H1 (cell line): Measurements from ENCODE around the gene SPACA5. TPM values are rescaled to one million over a fixed set of nuclear protein-coding genes. Genes with fewer than 3 reads are reported as not detected.
"Not testable (repeated sequence)": the region's sequence is repeated elsewhere in the genome, so short reads cannot be mapped to it uniquely, and the experiment has no call there.

Experiments
- CTCF ChIA-PET: fragments of 300-600 bp; sonication (Branson Sonifier 250); formaldehyde crosslinking; loops from one replicate; lab custom pipeline; 2021; ENCODE audit not compliant: partially characterized antibody; lab: Charles Lee
- POLR2A ChIA-PET: fragments of 300-600 bp; sonication (Branson Sonifier 250); formaldehyde crosslinking; loops from one replicate; lab custom pipeline; 2021; ENCODE audit warnings: inconsistent platforms; ENCODE audit not compliant: partially characterized antibody; lab: Charles Lee
- DNase-seq, 2 experiments: peaks; one replicate each; pipeline versions ENCODE4 v3.0.0 to v3.0.0-alpha.2; 2010 to 2022; ENCODE audit warnings: low spot score in 2 of 2, low read depth in 1 of 2, mixed read lengths in 1 of 2
- FAIRE-seq: peaks from 2 replicates; lab custom pipeline; 2011; peaks lifted over from hg19 to GRCh38; lab: Jason Lieb, UNC
- H2AFZ ChIP-seq: 2 replicates; pipeline ENCODE4 v1.8.1; 2012; ENCODE audit warnings: low read length, inconsistent platforms
- H2AK5ac ChIP-seq: 2 replicates; pipeline ENCODE4 v1.6.1; 2013; ENCODE audit warnings: low read depth, low read length
- H2BK120ac ChIP-seq: replicated peaks from 2 replicates; pipeline ENCODE3; 2013; ENCODE audit warnings: low read depth, low read length, inconsistent platforms
- H2BK12ac ChIP-seq: 2 replicates; pipeline ENCODE4 v1.6.1; 2013; ENCODE audit warnings: low read depth, low read length
- H2BK15ac ChIP-seq: 2 replicates; pipeline ENCODE4 v1.6.1; 2013; ENCODE audit warnings: low read length
- H2BK20ac ChIP-seq: 2 replicates; pipeline ENCODE4 v1.6.1; 2013; ENCODE audit warnings: low read length
- H2BK5ac ChIP-seq: 2 replicates; pipeline ENCODE4 v1.6.1; 2013; ENCODE audit warnings: low read depth, low read length
- H3K14ac ChIP-seq: 2 replicates; pipeline ENCODE4 v1.6.1; 2013; ENCODE audit warnings: inconsistent platforms; ENCODE audit not compliant: insufficient read length
- H3K18ac ChIP-seq: 2 replicates; pipeline ENCODE4 v1.6.1; 2013; ENCODE audit warnings: low read length; ENCODE audit errors: extremely low read depth
- H3K23ac ChIP-seq: 2 replicates; pipeline ENCODE4 v1.6.1; 2013; ENCODE audit warnings: inconsistent platforms; ENCODE audit not compliant: insufficient read length
- H3K23me2 ChIP-seq: 2 replicates; pipeline ENCODE4 v1.6.1; 2013; ENCODE audit warnings: low read depth, low read length
- H3K27ac ChIP-seq: 2 replicates; pipeline ENCODE4 v1.6.1; 2011; ENCODE audit warnings: low read depth, low read length, inconsistent platforms
- H3K27me3 ChIP-seq, 4 experiments: replicated peaks in 1 of 4; 1 replicate in 1 of 4; 2 replicates in 3 of 4; pipeline versions ENCODE4 v1.6.1 to v1.8.1; 2011 to 2013; ENCODE audit warnings: low read length in 3 of 4, mild to moderate bottlenecking in 3 of 4, inconsistent platforms in 2 of 4, mixed read lengths in 2 of 4, moderate library complexity in 1 of 4; ENCODE audit not compliant: control insufficient read depth in 3 of 4, insufficient read depth in 3 of 4; ENCODE audit errors: extremely low read depth in 1 of 4
- H3K36me3 ChIP-seq, 4 experiments: 2 replicates each; pipeline versions ENCODE4 v1.6.1 to v1.8.1; 2011 to 2013; ENCODE audit warnings: mild to moderate bottlenecking in 4 of 4, low read length in 3 of 4, moderate library complexity in 2 of 4, control low read depth in 1 of 4, inconsistent platforms in 1 of 4; ENCODE audit not compliant: insufficient read depth in 4 of 4, control insufficient read depth in 2 of 4
- H3K4ac ChIP-seq: replicated peaks from 2 replicates; pipeline ENCODE3; 2013; ENCODE audit warnings: low read length, low read depth, mixed read lengths, inconsistent platforms; ENCODE audit not compliant: insufficient read length
- H3K4me1 ChIP-seq, 4 experiments: replicated peaks in 1 of 4; 1 replicate in 1 of 4; 2 replicates in 3 of 4; pipeline versions ENCODE4 v1.6.1 to v1.8.1; 2011 to 2013; ENCODE audit warnings: low read length in 3 of 4, inconsistent platforms in 2 of 4, mixed read lengths in 1 of 4; ENCODE audit not compliant: insufficient read depth in 4 of 4, control insufficient read depth in 3 of 4
- H3K4me2 ChIP-seq, 2 experiments: 2 replicates each; pipeline versions ENCODE4 v1.6.1 to v1.8.1; 2011 to 2013; ENCODE audit warnings: low read depth in 2 of 2, low read length in 2 of 2, control low read depth in 1 of 2, inconsistent platforms in 1 of 2, mild to moderate bottlenecking in 1 of 2; ENCODE audit not compliant: insufficient read depth in 1 of 2
- H3K4me3 ChIP-seq, 4 experiments: fragments of 200-600, 300-600 bp in 1 of 4; sonication (generic), shearing (Covaris generic), sonication (Bioruptor Twin) in 1 of 4; 2 replicates each; pipeline versions ENCODE4 v1.5.1 to v1.8.1; 2011 to 2016; ENCODE audit warnings: low read length in 4 of 4, low read depth in 3 of 4, control low read depth in 2 of 4, inconsistent platforms in 2 of 4, mild to moderate bottlenecking in 2 of 4, mixed read lengths in 1 of 4, moderate library complexity in 1 of 4; ENCODE audit not compliant: insufficient read depth in 2 of 4; ENCODE audit errors: extremely low read depth in 1 of 4
- H3K56ac ChIP-seq: replicated peaks from 2 replicates; pipeline ENCODE3; 2013; ENCODE audit warnings: low read depth, mild to moderate bottlenecking, mixed read lengths, low read length, inconsistent platforms; ENCODE audit not compliant: insufficient read length
- H3K79me1 ChIP-seq: 2 replicates; pipeline ENCODE4 v1.6.1; 2013; ENCODE audit warnings: low read depth, low read length, control low read depth
- H3K79me2 ChIP-seq, 2 experiments: 2 replicates each; pipeline versions ENCODE4 v1.6.1 to v1.8.1; 2012 to 2013; ENCODE audit warnings: low read length in 2 of 2, mild to moderate bottlenecking in 2 of 2, inconsistent platforms in 1 of 2; ENCODE audit not compliant: insufficient read depth in 2 of 2, control insufficient read depth in 1 of 2
- H3K9ac ChIP-seq, 4 experiments: replicated peaks in 1 of 4; 1 replicate in 1 of 4; 2 replicates in 3 of 4; pipeline versions ENCODE4 v1.6.1 to v1.8.1; 2011 to 2013; ENCODE audit warnings: low read depth in 3 of 4, low read length in 3 of 4, control low read depth in 2 of 4, mild to moderate bottlenecking in 2 of 4, moderate library complexity in 2 of 4, inconsistent platforms in 1 of 4; ENCODE audit errors: extremely low read depth in 1 of 4
- H3K9me3 ChIP-seq, 2 experiments: 2 replicates each; pipeline versions ENCODE4 v1.6.1 to v1.8.1; 2012 to 2013; ENCODE audit warnings: mild to moderate bottlenecking in 2 of 2, moderate library complexity in 2 of 2, control low read depth in 1 of 2, inconsistent platforms in 1 of 2, low read depth in 1 of 2, low read length in 1 of 2, mixed read lengths in 1 of 2; ENCODE audit not compliant: insufficient read depth in 2 of 2
- H4K20me1 ChIP-seq, 2 experiments: replicated peaks in 1 of 2; 2 replicates each; pipeline versions ENCODE3 to v1.8.1; 2011 to 2013; ENCODE audit warnings: inconsistent platforms in 2 of 2, low read length in 2 of 2, mild to moderate bottlenecking in 1 of 2; ENCODE audit not compliant: insufficient read depth in 2 of 2, control insufficient read depth in 1 of 2
- H4K5ac ChIP-seq: 2 replicates; pipeline ENCODE4 v1.6.1; 2013; ENCODE audit warnings: low read length, low read depth, mixed read lengths, inconsistent platforms; ENCODE audit not compliant: insufficient read length
- H4K8ac ChIP-seq: 2 replicates; pipeline ENCODE4 v1.8.0; 2013; ENCODE audit warnings: mild to moderate bottlenecking, moderate library complexity, low read length, inconsistent platforms; ENCODE audit not compliant: insufficient read depth; ENCODE audit errors: extremely low read depth
- H4K91ac ChIP-seq: replicated peaks from 2 replicates; pipeline ENCODE3; 2013; ENCODE audit warnings: low read length, mixed read lengths, inconsistent platforms; ENCODE audit not compliant: insufficient read length
- WGBS, 2 experiments: shearing (Covaris generic) in 1 of 2; methylation state at CpG; one replicate each; pipeline versions ENCODE4 v1.1.6 to v1.1.7; 2013 to 2015; ENCODE audit warnings: low lambda C conversion rate in 2 of 2, mixed read lengths in 2 of 2, inconsistent platforms in 1 of 2, low coverage in 1 of 2, missing lambda C conversion rate in 1 of 2; ENCODE audit not compliant: insufficient replicate concordance in 2 of 2, insufficient coverage in 1 of 2, insufficient read length in 1 of 2; ENCODE audit errors: extremely low coverage in 1 of 2, missing lambda C conversion rate in 1 of 2; 5-methylcytosine and 5-hydroxymethylcytosine counted together
- long read RNA-seq, 2 experiments: library from RNA in 1 of 2; library from capped mRNA in 1 of 2; stranded (forward); transcript quantifications; one replicate each; pipeline ENCODE4 v2.0.0, GENCODE V29; 2021; ENCODE audit warnings: inconsistent platforms in 1 of 2
- polyA minus RNA-seq, 3 experiments: library from RNA; depleted of rRNA, polyadenylated mRNA; stranded (reverse); fragments of >200 nt; gene quantifications; 1 replicate in 2 of 3; 2 replicates in 1 of 3; pipeline ENCODE4 v1.2.3, GENCODE V29; 2011
- polyA plus RNA-seq, 7 experiments: library from polyadenylated mRNA; depleted of rRNA in 3 of 7; stranded (reverse) in 5 of 7; unstranded in 2 of 7; fragments of >200 nt in 5 of 7; fragments of 200-250 nt in 2 of 7; gene quantifications; 1 replicate in 5 of 7; 2 replicates in 1 of 7; 4 replicates in 1 of 7; pipeline versions ENCODE4 v1.2.1 to v1.2.3, GENCODE V29; 2011 to 2013; ENCODE audit warnings: missing spikeins in 2 of 7, mixed read lengths in 2 of 7
- total RNA-seq: library from RNA; stranded (reverse); fragmentation: NEBNext Ultra II Directional; extraction: Animal tissue kit (Norgen Biotek cat#: 25700); gene quantifications from 2 replicates; pipeline ENCODE4 v1.2.1, GENCODE V29; 2021

Gene SPACA5
- total RNA-seq = not detected in 2 replicates
- polyA plus RNA-seq (2011; rRNA removed) = 0.26 TPM in 1 of 2 replicates, not detected in the other
- polyA plus RNA-seq (2011; cell fraction: cytosol; rRNA removed) = 0.19 TPM
- not detected for polyA plus RNA-seq (2011; cell fraction: nucleus; rRNA removed)
- polyA plus RNA-seq (2012, experiment 1 of 2) = 0.64 TPM in 1 of 4 replicates, not detected in the others
- polyA plus RNA-seq (2012, experiment 2 of 2) = not detected
- polyA plus RNA-seq (2013, experiment 1 of 2) = not detected
- polyA plus RNA-seq (2013, experiment 2 of 2) = not detected
- polyA minus RNA-seq (2011; rRNA and poly(A)+ RNA removed) = not detected in 2 replicates
- polyA minus RNA-seq (2011; cell fraction: cytosol; rRNA and poly(A)+ RNA removed) = not detected
- polyA minus RNA-seq (2011; cell fraction: nucleus; rRNA and poly(A)+ RNA removed) = not detected
- long read RNA-seq, experiment 1 = 0 reads
- long read RNA-seq, experiment 2 = 0 reads

GRCh38 chrX:48006688-48007087 lies at the start of gene SPACA5:
SPACA5 (plus strand) TSS chrX:48006988; CDS start chrX:48007803, 815 bp downstream.
- H3K79me1 ChIP-seq, H3K36me3 ChIP-seq, H4K20me1 ChIP-seq, H2BK120ac ChIP-seq, CTCF ChIA-PET, H4K8ac ChIP-seq, H4K5ac ChIP-seq, H3K4me3 ChIP-seq, H3K4ac ChIP-seq, H3K79me2 ChIP-seq, H3K23me2 ChIP-seq, H2AFZ ChIP-seq, H3K27ac ChIP-seq, H4K91ac ChIP-seq, POLR2A ChIA-PET, FAIRE-seq, H2BK5ac ChIP-seq, H3K56ac ChIP-seq, H3K23ac ChIP-seq, H3K4me1 ChIP-seq, H3K9ac ChIP-seq, H2AK5ac ChIP-seq, H3K14ac ChIP-seq, H2BK15ac ChIP-seq, H3K4me2 ChIP-seq, H3K18ac ChIP-seq, DNase-seq, H3K9me3 ChIP-seq, H2BK20ac ChIP-seq, H2BK12ac ChIP-seq, H3K27me3 ChIP-seq: not testable (repeated sequence)
- no CpG with 5 or more reads among the region's 8 CpGs for WGBS, 2 experiments
